Cardiac fibroblast (primary cell): ENCODE measurements around the gene PPP3CA.

ENCODE experiments used
- DNase-seq, 2 donors: peaks; one replicate each; pipeline versions ENCODE4 v3.0.0 to v3.0.0-alpha.2; 2010; ENCODE audit warnings: low read depth in 2 of 2
- H3K4me3 ChIP-seq, 2 donors: replicated peaks in 1 of 2; 1 replicate in 1 of 2; 2 replicates in 1 of 2; pipeline ENCODE4 v1.5.1; 2011; ENCODE audit warnings: low read depth in 2 of 2, low read length in 2 of 2, mild to moderate bottlenecking in 2 of 2, moderate library complexity in 1 of 2
- TF ChIP-seq, protein P1 (sequence below): IDR thresholded peaks from one replicate; pipeline ENCODE4 v1.5.1; 2011; ENCODE audit warnings: low read depth, mild to moderate bottlenecking, low read length, inconsistent platforms

The PPP3CA gene

DNA sequence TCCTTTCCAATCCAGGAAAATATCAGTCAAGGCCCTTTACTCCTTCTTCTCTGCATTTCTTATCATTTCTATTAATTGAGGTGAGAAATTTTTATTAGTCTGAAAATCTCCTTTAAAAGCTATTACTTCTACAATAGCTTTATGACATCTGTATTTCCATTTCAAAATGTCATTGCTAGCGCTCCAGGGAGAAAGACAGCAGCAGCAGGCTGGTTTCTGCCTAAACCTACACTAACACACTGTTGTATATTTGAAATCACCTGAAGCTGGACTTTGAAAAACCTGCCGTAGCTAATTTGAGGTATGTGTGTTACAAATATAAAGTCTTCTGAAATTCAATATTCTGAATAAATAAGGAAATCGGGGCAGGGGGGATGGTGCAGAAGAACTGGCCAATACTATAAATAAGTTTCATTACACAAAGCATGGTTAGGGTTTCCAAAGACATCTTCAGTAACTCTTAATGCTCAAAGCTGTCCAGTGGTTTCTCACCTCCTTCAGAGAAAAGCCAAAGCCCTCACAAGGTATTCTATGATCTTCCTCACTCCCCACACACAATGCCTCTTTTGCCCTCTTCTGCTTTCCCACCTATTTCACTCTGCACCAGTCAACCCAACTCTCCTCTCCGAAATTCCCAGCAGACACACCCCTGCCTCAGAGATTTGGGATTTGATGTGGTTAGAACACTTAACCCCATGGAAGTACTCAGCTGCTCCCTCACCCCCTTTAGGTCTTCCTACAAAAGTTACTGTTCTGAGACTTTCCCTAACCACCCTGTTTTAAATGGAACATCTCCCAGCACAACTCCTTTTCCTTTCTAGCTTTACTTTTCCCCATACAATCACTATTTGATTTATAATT, 122.7 kb downstream of the PPP3CA start:
- TF ChIP-seq, protein P1, sequence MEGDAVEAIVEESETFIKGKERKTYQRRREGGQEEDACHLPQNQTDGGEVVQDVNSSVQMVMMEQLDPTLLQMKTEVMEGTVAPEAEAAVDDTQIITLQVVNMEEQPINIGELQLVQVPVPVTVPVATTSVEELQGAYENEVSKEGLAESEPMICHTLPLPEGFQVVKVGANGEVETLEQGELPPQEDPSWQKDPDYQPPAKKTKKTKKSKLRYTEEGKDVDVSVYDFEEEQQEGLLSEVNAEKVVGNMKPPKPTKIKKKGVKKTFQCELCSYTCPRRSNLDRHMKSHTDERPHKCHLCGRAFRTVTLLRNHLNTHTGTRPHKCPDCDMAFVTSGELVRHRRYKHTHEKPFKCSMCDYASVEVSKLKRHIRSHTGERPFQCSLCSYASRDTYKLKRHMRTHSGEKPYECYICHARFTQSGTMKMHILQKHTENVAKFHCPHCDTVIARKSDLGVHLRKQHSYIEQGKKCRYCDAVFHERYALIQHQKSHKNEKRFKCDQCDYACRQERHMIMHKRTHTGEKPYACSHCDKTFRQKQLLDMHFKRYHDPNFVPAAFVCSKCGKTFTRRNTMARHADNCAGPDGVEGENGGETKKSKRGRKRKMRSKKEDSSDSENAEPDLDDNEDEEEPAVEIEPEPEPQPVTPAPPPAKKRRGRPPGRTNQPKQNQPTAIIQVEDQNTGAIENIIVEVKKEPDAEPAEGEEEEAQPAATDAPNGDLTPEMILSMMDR = no peak
- H3K4me3 ChIP-seq = no peak overlapping the region
- no peak for DNase-seq

DNA sequence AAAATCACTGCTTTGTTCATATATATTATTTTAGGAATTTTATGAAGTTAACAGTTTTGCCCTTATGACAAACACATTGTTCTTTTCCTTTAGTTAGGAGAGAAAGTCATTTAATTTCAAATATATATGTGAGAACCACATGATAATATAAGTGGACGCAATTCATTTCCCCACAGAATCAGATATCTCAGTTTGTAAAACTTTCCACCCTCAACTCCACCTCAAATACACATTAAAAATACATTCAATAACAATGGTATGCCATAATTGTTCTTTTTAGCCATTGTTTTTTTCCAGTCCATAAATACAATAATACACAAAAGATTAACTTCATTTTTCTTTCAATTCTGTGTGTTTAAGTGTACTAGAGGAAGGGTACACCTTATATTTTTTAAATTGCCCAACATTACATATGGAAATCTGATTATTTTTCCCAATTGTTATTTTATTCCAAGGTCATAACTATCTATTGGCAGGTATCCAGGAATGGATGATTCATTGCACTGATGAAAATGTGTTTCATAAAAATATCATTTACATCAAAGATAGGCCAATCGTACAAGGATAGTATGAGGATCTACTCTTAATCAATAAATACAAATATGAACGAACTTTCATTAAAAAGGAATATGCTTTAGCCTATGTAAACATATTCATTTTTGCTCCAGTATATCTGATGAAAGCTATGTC, 125.0 kb downstream of the PPP3CA start:
- H3K4me3 ChIP-seq = no peak overlapping the region
- TF ChIP-seq, protein P1 = no peak
- peak in 1 of 2 donors; percentile 57 for DNase-seq

DNA sequence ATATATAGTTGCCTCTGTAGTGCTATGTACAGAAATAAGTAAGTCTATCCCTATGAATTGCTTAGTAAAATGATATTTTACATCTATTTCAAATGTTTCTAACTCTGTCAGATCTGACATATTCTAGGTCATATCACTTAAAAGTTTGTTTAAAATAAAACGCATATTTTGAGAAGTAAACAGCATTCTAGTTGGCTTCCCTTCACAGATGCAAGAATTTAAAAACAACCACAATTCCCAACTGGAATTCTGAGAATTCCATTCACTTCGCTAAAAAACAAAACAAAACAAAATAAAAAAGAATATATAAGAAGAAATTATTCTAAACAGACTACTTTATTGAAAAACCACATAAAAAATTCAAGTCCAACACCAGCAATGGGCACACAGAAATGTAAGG, 126.0 kb downstream of the PPP3CA start:
- TF ChIP-seq, protein P1 = no peak
- H3K4me3 ChIP-seq = no peak overlapping the region
- no peak for DNase-seq

DNA sequence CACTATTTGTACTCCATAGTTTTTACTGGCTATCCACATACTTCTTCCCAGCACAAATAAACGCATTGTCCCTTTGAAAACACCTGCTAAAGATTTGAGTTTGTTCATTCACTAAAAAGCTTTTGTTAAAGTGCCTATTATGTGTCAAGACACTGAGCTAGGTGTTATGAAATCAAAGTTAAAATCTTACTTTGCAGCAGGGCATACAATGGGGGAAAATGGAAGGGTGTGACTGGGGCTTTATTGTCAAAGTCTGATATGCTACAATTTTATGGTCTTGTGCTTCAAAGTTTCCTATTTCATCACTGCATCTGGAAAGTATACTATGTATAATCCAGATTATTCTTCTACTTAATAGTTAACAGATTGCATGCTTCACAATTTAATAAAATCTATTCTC, 128.4 kb downstream of the PPP3CA start:
- DNase-seq = no peak
- no peak overlapping the region for H3K4me3 ChIP-seq
- TF ChIP-seq, protein P1 = no peak

DNA sequence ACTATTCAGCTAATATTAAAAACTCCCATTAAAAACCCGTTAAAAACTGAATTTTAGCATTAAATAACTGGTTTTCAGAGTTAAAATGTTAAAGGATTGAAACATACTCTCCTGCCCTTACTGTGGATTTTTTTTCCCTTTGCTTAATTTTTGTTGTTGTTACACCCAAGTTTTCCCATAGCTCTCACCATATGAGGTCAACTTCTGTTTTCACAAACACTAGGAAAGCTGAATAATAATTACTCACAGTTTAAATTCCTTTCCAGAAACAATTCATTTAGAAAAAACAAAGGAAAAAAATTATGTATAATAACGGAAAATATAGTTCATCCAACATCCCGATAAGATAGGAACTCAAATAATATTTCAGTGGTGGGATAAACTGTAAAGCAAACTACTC, 129.0 kb downstream of the PPP3CA start:
- DNase-seq = peak in 1 of 2 donors; percentile 70
- TF ChIP-seq, protein P1 = no peak
- no peak overlapping the region for H3K4me3 ChIP-seq

DNA sequence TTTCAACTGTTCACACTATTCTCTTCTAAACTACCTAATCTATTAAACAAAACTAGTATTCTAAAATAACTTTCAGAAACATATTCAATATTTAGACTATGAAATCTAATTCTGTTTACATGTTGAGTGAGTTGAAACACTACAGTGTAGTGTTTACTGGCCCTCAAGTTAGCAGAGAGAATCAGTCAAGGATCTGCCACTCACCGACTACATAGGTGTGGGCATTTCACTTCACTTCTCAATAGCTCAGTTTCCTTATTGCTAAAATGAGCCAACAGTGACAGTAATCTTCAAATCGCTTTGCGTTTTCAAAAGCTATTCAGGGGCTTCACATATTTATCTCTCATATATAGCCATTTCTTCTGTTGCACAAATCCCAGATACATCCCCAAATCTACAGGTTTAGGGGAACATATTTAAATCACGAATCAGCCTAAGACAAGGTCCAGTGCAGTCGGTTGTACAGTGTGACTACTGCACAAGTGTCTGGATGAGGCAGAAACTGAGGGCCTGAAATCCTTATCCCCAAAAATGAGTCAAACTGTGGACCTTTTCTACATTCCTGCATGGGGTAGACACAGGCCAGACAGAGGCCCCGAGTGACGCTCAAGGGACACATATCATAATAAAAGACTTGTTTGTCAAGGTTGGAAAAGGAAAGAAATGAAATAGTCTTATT, 129.8 kb downstream of the PPP3CA start:
- no peak overlapping the region for H3K4me3 ChIP-seq
- TF ChIP-seq, protein P1 = no peak

More for the DNA sequence above, 129.8 kb downstream of the PPP3CA start:
- peak; percentile 28 to 87 for DNase-seq
